Activated B cell treated with CpG ODN at 0.5 μM for 24 hours (primary cell): ENCODE data around the gene PADI2. TPM values are rescaled to one million over a fixed set of nuclear protein-coding genes. Genes with fewer than 3 reads are reported as not detected.

Experiments used
- ATAC-seq: fragments of 200-7000 bp; cut with Tn5 transposase; one replicate; pipeline ENCODE4 v1.10.0; 2021; ENCODE audit warnings: low read depth, mild to moderate bottlenecking, moderate library complexity
- CTCF ChIA-PET: fragments of 350-600 bp; sonication (Branson Sonifier 250); formaldehyde crosslinking; loops from one replicate; lab custom pipeline; 2021; ENCODE audit warnings: antibody characterized with exemption; lab: Charles Lee
- POLR2A ChIA-PET: fragments of 350-600 bp; sonication (Branson Sonifier 250); formaldehyde crosslinking; loops from one replicate; lab custom pipeline; 2021; ENCODE audit warnings: antibody characterized with exemption; lab: Charles Lee
- DNase-seq: peaks from one replicate; pipeline ENCODE4 v3.0.0; 2022
- H3K27ac Mint-ChIP-seq: one replicate; pipeline ENCODE4 v1.8.0; 2020; ENCODE audit warnings: mixed read lengths
- H3K27me3 Mint-ChIP-seq: one replicate; pipeline ENCODE4 v1.8.0; 2021; ENCODE audit warnings: mixed read lengths
- H3K36me3 Mint-ChIP-seq: one replicate; pipeline ENCODE4 v1.8.0; 2021; ENCODE audit warnings: low read depth, mixed read lengths
- H3K4me1 Mint-ChIP-seq: one replicate; pipeline ENCODE4 v1.8.0; 2021; ENCODE audit warnings: mixed read lengths
- H3K4me3 Mint-ChIP-seq: one replicate; pipeline ENCODE4 v1.8.0; 2020; ENCODE audit warnings: mild to moderate bottlenecking, mixed read lengths
- H3K9me3 Mint-ChIP-seq: one replicate; pipeline ENCODE4 v1.8.0; 2020; ENCODE audit warnings: mixed read lengths
- intact Hi-C: fragments of 100-400 bp; cut with micrococcal nuclease; formaldehyde crosslinking; loops from one replicate; pipeline ENCODE4 v1.15.1; 2024
- total RNA-seq: library from RNA; stranded (reverse); gene quantifications from 2 replicates; pipeline ENCODE4 v1.2.3, GENCODE V29; 2022
- TF ChIP-seq, protein P1 (sequence below): fragments of 200-600 bp; IDR thresholded peaks from one replicate; pipeline ENCODE4 v1.8.0; 2022; ENCODE audit warnings: antibody characterized with exemption, mild to moderate bottlenecking

The PADI2 gene
- total RNA-seq, 1 donor from 2014 or later: 7.2 TPM

DNA sequence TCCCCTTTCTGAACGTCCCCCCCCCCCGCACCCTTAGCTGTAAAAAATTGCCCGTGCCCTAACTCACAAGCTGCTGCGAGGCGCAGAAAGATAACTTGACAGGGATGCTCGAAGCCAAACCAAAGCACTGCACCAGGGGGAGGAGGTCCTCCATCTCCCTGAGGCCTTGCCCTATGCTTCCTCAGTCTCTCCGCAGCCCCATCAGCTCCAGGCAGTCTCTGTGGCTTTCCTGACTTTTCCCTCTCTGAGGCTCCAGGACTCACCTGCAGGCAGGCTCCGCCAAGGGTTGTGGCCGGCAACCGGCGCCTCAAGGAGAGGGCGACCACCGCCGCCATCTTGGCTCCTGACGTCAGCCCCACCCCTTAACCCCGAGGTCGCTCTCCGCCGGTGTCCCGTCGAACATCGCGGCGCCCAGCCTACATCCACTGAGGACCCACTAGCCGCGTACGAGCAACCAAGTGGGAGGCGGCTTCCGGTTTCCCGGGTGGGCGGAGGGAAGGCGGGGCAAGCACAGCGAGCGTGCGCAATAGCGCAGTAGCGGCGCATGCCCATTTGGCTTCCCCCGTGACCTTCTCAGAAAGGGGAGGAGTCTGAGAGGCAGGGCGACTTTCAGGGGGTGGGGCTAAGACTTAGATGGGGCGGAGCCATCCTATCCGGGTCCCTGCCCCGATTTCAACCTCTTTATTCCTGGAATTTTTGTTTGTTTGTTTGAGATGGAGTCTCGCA lies 65.4 kb downstream of the PADI2 start, which contains the start of gene SDHB:
SDHB (minus strand) TSS at position 348 of the 726 bp plus-strand sequence; CDS start at position 335, 13 bp downstream.
- H3K4me1 Mint-ChIP-seq: peaks cover 25% of the 10 kb centered on the region
- peaks cover 6% of the 10 kb centered on the region for H3K27me3 Mint-ChIP-seq
- intact Hi-C loops: loop anchor here (1.0 to 10.0 kb wide), 5 partner anchors 42 to 1529 kb away; partner anchors contain the start of genes CASP9, DNAJC16, PADI2 and SZRD1
- peak; percentile 98 for ATAC-seq
- H3K4me3 Mint-ChIP-seq: peak within 1 kb of the TSS; percentile 99
- ChIA-PET POLR2A (interaction anchor here (0.6 to 0.7 kb wide), 4 partner anchors 101 to 1220 kb away, joined by 3 to 5 read pairs (median 4); no protein-coding TSS in a partner anchor), CTCF (no interaction called here)
- TF ChIP-seq, protein P1, sequence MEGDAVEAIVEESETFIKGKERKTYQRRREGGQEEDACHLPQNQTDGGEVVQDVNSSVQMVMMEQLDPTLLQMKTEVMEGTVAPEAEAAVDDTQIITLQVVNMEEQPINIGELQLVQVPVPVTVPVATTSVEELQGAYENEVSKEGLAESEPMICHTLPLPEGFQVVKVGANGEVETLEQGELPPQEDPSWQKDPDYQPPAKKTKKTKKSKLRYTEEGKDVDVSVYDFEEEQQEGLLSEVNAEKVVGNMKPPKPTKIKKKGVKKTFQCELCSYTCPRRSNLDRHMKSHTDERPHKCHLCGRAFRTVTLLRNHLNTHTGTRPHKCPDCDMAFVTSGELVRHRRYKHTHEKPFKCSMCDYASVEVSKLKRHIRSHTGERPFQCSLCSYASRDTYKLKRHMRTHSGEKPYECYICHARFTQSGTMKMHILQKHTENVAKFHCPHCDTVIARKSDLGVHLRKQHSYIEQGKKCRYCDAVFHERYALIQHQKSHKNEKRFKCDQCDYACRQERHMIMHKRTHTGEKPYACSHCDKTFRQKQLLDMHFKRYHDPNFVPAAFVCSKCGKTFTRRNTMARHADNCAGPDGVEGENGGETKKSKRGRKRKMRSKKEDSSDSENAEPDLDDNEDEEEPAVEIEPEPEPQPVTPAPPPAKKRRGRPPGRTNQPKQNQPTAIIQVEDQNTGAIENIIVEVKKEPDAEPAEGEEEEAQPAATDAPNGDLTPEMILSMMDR: no peak
- H3K9me3 Mint-ChIP-seq: no peaks in the 10 kb centered on the region
- peaks cover 23% of the 10 kb centered on the region for H3K36me3 Mint-ChIP-seq
- peak; percentile 100 for DNase-seq
- peak within 1 kb of the TSS; percentile 94 for H3K27ac Mint-ChIP-seq

GRCh38 chr1:17053086-17053684 lies 66.1 kb downstream of the PADI2 start:
- no peak for ATAC-seq
- intact Hi-C loops: loop anchor here (2.0 to 10.0 kb wide), 3 partner anchors 138 to 1528 kb away; partner anchors contain the start of genes CASP9, DNAJC16 and SZRD1
- Mint-ChIP-seq H3K27ac (peak overlapping the region; percentile 94), H3K27me3 (peaks cover 3% of the 10 kb centered on the region), H3K4me1 (peaks cover 25% of the 10 kb centered on the region), H3K36me3 (peaks cover 23% of the 10 kb centered on the region), H3K4me3 (peak overlapping the region; percentile 99), H3K9me3 (no peaks in the 10 kb centered on the region)
- DNase-seq: no peak
- POLR2A ChIA-PET: interaction anchor here (0.6 to 1.0 kb wide), 4 partner anchors 102 to 409 kb away, joined by 3 to 4 read pairs (median 3); no protein-coding TSS in a partner anchor
- TF ChIP-seq, protein P1: no peak
- CTCF ChIA-PET: no interaction called here

GRCh38 chr1:17052641-17053040 lies 66.6 kb downstream of the PADI2 start:
- Mint-ChIP-seq H3K36me3 (peaks cover 28% of the 10 kb centered on the region), H3K27ac (no peak overlapping the region), H3K4me1 (peaks cover 28% of the 10 kb centered on the region), H3K4me3 (peak overlapping the region; percentile 99), H3K27me3 (no peaks in the 10 kb centered on the region), H3K9me3 (no peaks in the 10 kb centered on the region)
- POLR2A ChIA-PET: interaction anchor here (1.0 kb wide), 1 partner anchor 408 kb away, joined by 3 read pairs; no protein-coding TSS in a partner anchor
- intact Hi-C loops: loop anchor here (2.0 to 10.0 kb wide), 3 partner anchors 138 to 1528 kb away; partner anchors contain the start of genes CASP9, DNAJC16 and SZRD1
- CTCF ChIA-PET: no interaction called here
- DNase-seq (no peak), ATAC-seq (no peak)
- TF ChIP-seq, protein P1: no peak

DNA sequence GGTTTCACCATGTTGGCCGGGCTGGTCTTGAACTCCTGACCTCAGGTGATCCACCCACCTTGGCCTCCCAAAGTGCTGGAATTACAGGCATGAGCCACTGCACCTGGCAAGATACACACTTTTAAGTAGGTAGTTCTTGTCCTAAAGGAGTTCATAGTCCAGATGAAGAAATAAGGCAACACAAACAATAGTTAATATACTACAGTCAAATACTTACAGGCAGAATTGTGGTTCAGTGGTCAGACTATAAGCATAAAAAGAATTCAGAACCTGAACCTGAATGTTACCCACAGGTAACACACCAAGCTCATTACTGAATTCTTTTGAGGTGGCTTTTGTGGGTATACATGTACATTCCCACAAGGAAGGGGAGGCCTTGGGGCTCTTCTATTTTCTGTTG lies 67.2 kb downstream of the PADI2 start:
- TF ChIP-seq, protein P1: no peak
- ChIA-PET POLR2A (interaction anchor here (0.5 to 1.0 kb wide), 2 partner anchors 408 to 544 kb away, joined by 3 read pairs; no protein-coding TSS in a partner anchor), CTCF (no interaction called here)
- Mint-ChIP-seq H3K27me3 (no peaks in the 10 kb centered on the region), H3K4me1 (peaks cover 28% of the 10 kb centered on the region), H3K36me3 (peaks cover 28% of the 10 kb centered on the region), H3K9me3 (no peaks in the 10 kb centered on the region), H3K27ac (no peak overlapping the region), H3K4me3 (no peak overlapping the region)
- intact Hi-C loops: loop anchor here (2.0 to 10.0 kb wide), 3 partner anchors 137 to 1527 kb away; partner anchors contain the start of genes CASP9, DNAJC16 and SZRD1
- ATAC-seq (no peak), DNase-seq (no peak)
